Spleen (tissue), 11 donors: ENCODE measurements around the gene PRPF8. TPM values are rescaled to one million over a fixed set of nuclear protein-coding genes. Genes with fewer than 3 reads are reported as not detected.
A peak's percentile ranks its signal among the peaks of the same experiment; 100 is the strongest.

Source experiments
- DNase-seq: peaks from one replicate; pipeline ENCODE4 v3.0.0-alpha.2; 2020
- H3K27ac ChIP-seq, 8 donors: fragments of 200-600 bp; sonication (generic) in 7 of 8; 1 replicate in 4 of 8; 2 replicates in 4 of 8; pipeline versions ENCODE4 v1.5.0 to v1.8.0; 2016 to 2021; ENCODE audit warnings: inconsistent platforms in 4 of 8, mild to moderate bottlenecking in 4 of 8, moderate library complexity in 1 of 8
- H3K27me3 ChIP-seq, 7 donors: fragments of 200-600 bp; sonication (generic) in 6 of 7; replicated peaks in 1 of 7; 1 replicate in 4 of 7; 2 replicates in 3 of 7; pipeline versions ENCODE4 v1.5.0 to v1.8.0; 2016 to 2021; ENCODE audit warnings: inconsistent platforms in 3 of 7, mild to moderate bottlenecking in 1 of 7
- H3K36me3 ChIP-seq, 6 donors: fragments of 200-600 bp; sonication (generic) in 5 of 6; 1 replicate in 4 of 6; 2 replicates in 2 of 6; pipeline versions ENCODE4 v1.5.0 to v1.8.0; 2016 to 2021; ENCODE audit warnings: inconsistent platforms in 2 of 6
- H3K4me1 ChIP-seq, 6 donors: fragments of 200-600 bp; sonication (generic) in 5 of 6; 1 replicate in 3 of 6; 2 replicates in 3 of 6; pipeline versions ENCODE4 v1.5.0 to v1.8.0; 2016 to 2021; ENCODE audit warnings: inconsistent platforms in 3 of 6
- H3K4me3 ChIP-seq, 8 donors: fragments of 200-600 bp; sonication (generic) in 7 of 8; 1 replicate in 4 of 8; 2 replicates in 4 of 8; pipeline versions ENCODE4 v1.5.0 to v1.8.0; 2016 to 2021; ENCODE audit warnings: inconsistent platforms in 4 of 8, mild to moderate bottlenecking in 4 of 8, moderate library complexity in 2 of 8
- H3K9me3 ChIP-seq, 8 donors: fragments of 200-600 bp; sonication (generic) in 7 of 8; 1 replicate in 4 of 8; 2 replicates in 4 of 8; pipeline versions ENCODE4 v1.5.0 to v1.8.0; 2016 to 2021; ENCODE audit warnings: inconsistent platforms in 4 of 8
- POLR2A ChIP-seq, 3 donors: fragments of 450-650 bp; IDR thresholded peaks; one replicate each; pipeline ENCODE4 v1.5.1; 2017; ENCODE audit warnings: antibody characterized with exemption in 3 of 3, mild to moderate bottlenecking in 1 of 3
- POLR2AphosphoS5 ChIP-seq, 3 donors: sonication (generic); formaldehyde crosslinking; IDR thresholded peaks; one replicate each; pipeline ENCODE4 v1.5.1; 2017; ENCODE audit warnings: antibody characterized with exemption in 3 of 3
- WGBS, 5 donors: extraction: QIAGEN DNeasy Blood & Tissue Kit in 3 of 5; methylation state at CpG; one replicate each; pipeline versions ENCODE4 v1.1.5 to v1.1.7; 2013 to 2018; 5-methylcytosine and 5-hydroxymethylcytosine counted together
- intact Hi-C: fragments of 100-400 bp; cut with DNase I; formaldehyde crosslinking; loops from one replicate; pipeline ENCODE4 v1.15.0; 2023; ENCODE audit warnings: low total_unique reads
- polyA plus RNA-seq, 3 donors: library from polyadenylated mRNA; stranded (reverse); fragments of 200-250 nt; gene quantifications; one replicate each; pipeline ENCODE4 v1.2.1, GENCODE V29; 2013
- total RNA-seq, 7 donors: library from RNA; depleted of rRNA in 3 of 7; stranded (reverse); fragments of >200 nt in 3 of 7; fragmentation: NEBNext Ultra II Directional in 4 of 7; extraction: Animal tissue kit (Norgen Biotek cat#: 25700) in 4 of 7; gene quantifications; one replicate each; pipeline versions ENCODE4 v1.1.0 to v1.2.1, GENCODE V29; 2016 to 2021
- TF ChIP-seq, protein P1 (sequence below), 11 experiments: fragments of 200-600 bp in 7 of 11; fragments of 450-650 bp in 4 of 11; sonication (generic) in 4 of 11; IDR thresholded peaks in 8 of 11; conservative IDR thresholded peaks in 3 of 11; 1 replicate in 7 of 11; 2 replicates in 4 of 11; pipeline versions ENCODE4 v1.4.0 to v1.8.0; 2016 to 2021; ENCODE audit warnings: antibody characterized with exemption in 11 of 11, inconsistent platforms in 4 of 11, mild to moderate bottlenecking in 1 of 11
- donor health status: healthy with polysubstance abuse.
- donor health status: DM: no; HTN: no; CAD: no; lungs with moderate emphysema.
- donor health status: DM: no; HTN: no; CAD: no.
- donor health status: Bipolar disorder and iron deficiency.
- donor health status: healthy.
- donor health status: DM: no; HTN: no; CAD: no.
- donor health status: DM: yes; HTN: yes; CAD: no.

The PRPF8 gene
- total and polyA plus RNA-seq, 10 donors = 67.2 to 320 (median 239) TPM

DNA sequence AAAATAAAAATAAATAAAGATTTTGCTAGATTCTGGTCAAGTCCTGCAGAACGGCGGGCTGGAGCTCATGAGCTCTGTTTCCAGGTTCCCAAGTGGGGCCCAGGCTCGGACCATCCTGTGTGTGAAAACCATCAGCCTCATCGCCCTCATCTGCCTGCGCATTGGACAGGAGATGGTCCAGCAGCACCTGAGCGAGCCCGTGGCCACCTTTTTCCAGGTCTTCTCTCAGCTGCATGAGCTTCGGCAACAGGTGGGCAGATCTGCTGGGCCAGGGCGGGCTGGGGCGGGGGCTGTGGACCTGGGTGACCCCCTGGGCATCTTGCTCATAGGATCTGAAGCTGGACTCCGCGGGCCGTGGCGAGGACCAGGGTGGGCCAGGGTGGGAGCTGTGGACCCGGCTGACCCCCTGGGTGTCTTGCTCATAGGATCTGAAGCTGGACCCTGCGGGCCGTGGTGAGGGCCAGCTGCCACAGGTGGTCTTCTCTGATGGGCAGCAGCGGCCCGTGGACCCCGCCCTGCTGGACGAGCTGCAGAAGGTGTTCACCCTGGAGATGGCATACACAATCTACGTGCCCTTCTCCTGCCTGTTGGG, 47.7 kb upstream of the PRPF8 start:
- H3K36me3 ChIP-seq = peaks cover 2 to 100% (median 50%) of the 10 kb centered on the region in 6 donors
- no peaks in the 10 kb centered on the region for H3K27me3 ChIP-seq
- intact Hi-C loops = no loop called here
- no peak for TF ChIP-seq POLR2A (IDR thresholded peaks at IDR 0.05)
- TF ChIP-seq POLR2AphosphoS5 (IDR thresholded peaks at IDR 0.05) = peak in 1 of 3 donors; percentile 34
- no peak overlapping the region for H3K4me3 ChIP-seq
- no peaks in the 10 kb centered on the region for H3K9me3 ChIP-seq
- DNase-seq = no peak
- 87 to 95% (median 91%) methylated on average over 11 to 22 of the region's 22 CpGs for WGBS, 5 donors
- peaks cover 12 to 99% (median 81%) of the 10 kb centered on the region in 6 donors for H3K4me1 ChIP-seq
- H3K27ac ChIP-seq = peak overlapping the region in 5 of 8 donors; percentile 20 to 77 (median 55)

- no peaks in the 10 kb centered on the region for H3K9me3 ChIP-seq
- no peak for DNase-seq
- intact Hi-C loops = no loop called here
- TF ChIP-seq, protein P1, sequence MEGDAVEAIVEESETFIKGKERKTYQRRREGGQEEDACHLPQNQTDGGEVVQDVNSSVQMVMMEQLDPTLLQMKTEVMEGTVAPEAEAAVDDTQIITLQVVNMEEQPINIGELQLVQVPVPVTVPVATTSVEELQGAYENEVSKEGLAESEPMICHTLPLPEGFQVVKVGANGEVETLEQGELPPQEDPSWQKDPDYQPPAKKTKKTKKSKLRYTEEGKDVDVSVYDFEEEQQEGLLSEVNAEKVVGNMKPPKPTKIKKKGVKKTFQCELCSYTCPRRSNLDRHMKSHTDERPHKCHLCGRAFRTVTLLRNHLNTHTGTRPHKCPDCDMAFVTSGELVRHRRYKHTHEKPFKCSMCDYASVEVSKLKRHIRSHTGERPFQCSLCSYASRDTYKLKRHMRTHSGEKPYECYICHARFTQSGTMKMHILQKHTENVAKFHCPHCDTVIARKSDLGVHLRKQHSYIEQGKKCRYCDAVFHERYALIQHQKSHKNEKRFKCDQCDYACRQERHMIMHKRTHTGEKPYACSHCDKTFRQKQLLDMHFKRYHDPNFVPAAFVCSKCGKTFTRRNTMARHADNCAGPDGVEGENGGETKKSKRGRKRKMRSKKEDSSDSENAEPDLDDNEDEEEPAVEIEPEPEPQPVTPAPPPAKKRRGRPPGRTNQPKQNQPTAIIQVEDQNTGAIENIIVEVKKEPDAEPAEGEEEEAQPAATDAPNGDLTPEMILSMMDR (IDR thresholded peaks at IDR 0.05 in 8 of 11, conservative IDR thresholded peaks at IDR 0.05 in 3 of 11) = no peak
- no peak for TF ChIP-seq POLR2A (IDR thresholded peaks at IDR 0.05)
- no peak for TF ChIP-seq POLR2AphosphoS5 (IDR thresholded peaks at IDR 0.05)
- no peaks in the 10 kb centered on the region for H3K27me3 ChIP-seq
- peak overlapping the region in 7 of 8 donors; percentile 61 to 84 (median 76) for H3K27ac ChIP-seq
- WGBS, 5 donors = 79 to 85% (median 83%) methylated on average over 10 of the region's 10 CpGs
- peak overlapping the region in 1 of 8 donors; percentile 22 for H3K4me3 ChIP-seq
- peaks cover 18 to 99% (median 81%) of the 10 kb centered on the region in 6 donors for H3K4me1 ChIP-seq
- peaks cover 2 to 100% (median 59%) of the 10 kb centered on the region in 6 donors for H3K36me3 ChIP-seq
Measured at GRCh38 chr17:1731194-1731506, 46.5 kb upstream of the PRPF8 start.

- intact Hi-C loops = no loop called here
- 79 to 87% (median 86%) methylated on average over 23 to 40 of the region's 40 CpGs for WGBS, 5 donors
- H3K27ac ChIP-seq = peak overlapping the region in 7 of 8 donors; percentile 61 to 84 (median 76)
- DNase-seq = peak; percentile 81
- no peaks in the 10 kb centered on the region for H3K9me3 ChIP-seq
- peaks cover 17 to 99% (median 82%) of the 10 kb centered on the region in 6 donors for H3K4me1 ChIP-seq
- peak overlapping the region in 1 of 8 donors; percentile 22 for H3K4me3 ChIP-seq
- H3K36me3 ChIP-seq = peaks cover 2 to 100% (median 60%) of the 10 kb centered on the region in 6 donors
- H3K27me3 ChIP-seq = no peaks in the 10 kb centered on the region
- TF ChIP-seq, protein P1 (IDR thresholded peaks at IDR 0.05 in 8 of 11, conservative IDR thresholded peaks at IDR 0.05 in 3 of 11) = no peak
- TF ChIP-seq POLR2AphosphoS5 (IDR thresholded peaks at IDR 0.05) = peak; percentile 63 to 78 (median 74)
- no peak for TF ChIP-seq POLR2A (IDR thresholded peaks at IDR 0.05)
Measured at GRCh38 chr17:1730326-1731193, 45.9 kb upstream of the PRPF8 start.

DNA sequence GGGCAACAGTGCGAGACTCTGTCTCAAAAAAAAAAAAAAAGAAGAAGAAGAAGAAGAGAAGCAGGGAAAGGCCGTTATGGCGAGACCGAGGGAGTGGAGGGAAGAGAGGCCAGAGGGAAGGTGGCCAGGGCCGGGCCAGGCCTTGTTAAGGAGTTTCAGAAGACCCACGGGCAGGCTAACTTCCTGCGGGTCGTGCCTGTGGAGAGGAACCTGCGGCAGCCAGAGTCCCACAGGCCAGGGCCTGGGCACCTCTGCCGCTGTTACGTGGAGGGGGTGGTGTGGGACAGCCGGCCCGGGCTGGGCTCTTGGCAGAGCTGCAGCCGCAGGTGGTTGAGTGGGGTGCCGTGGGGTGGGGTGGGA, 45.3 kb upstream of the PRPF8 start:
- Histone ChIP-seq H3K27me3 (no peaks in the 10 kb centered on the region), H3K4me1 (peaks cover 21 to 99% (median 85%) of the 10 kb centered on the region in 6 donors), H3K27ac (peak overlapping the region in 7 of 8 donors; percentile 61 to 84 (median 76)), H3K9me3 (no peaks in the 10 kb centered on the region), H3K4me3 (peak overlapping the region in 1 of 8 donors; percentile 22), H3K36me3 (peaks cover 2 to 94% (median 59%) of the 10 kb centered on the region in 6 donors)
- TF ChIP-seq, protein P1 (IDR thresholded peaks at IDR 0.05 in 8 of 11, conservative IDR thresholded peaks at IDR 0.05 in 3 of 11) = no peak
- no peak for TF ChIP-seq POLR2A (IDR thresholded peaks at IDR 0.05)
- TF ChIP-seq POLR2AphosphoS5 (IDR thresholded peaks at IDR 0.05) = no peak
- intact Hi-C loops = no loop called here
- DNase-seq = peak; percentile 77
- WGBS, 5 donors = 53 to 87% (median 73%) methylated on average over 12 to 15 of the region's 15 CpGs
